IMR-90 (cell line): ENCODE measurements around the gene BPI. TPM values are rescaled to one million over a fixed set of nuclear protein-coding genes. Genes with fewer than 3 reads are reported as not detected.

Experiments used
- ATAC-seq: fragments of 200-7000 bp; cut with Tn5 transposase; 2 replicates; pipeline ENCODE4 v1.9.1; 2020; ENCODE audit warnings: low read depth, mild to moderate bottlenecking, moderate library complexity
- BruUV-seq: library from RNA; stranded (reverse); fragments of 400-500 nt; replicated peaks from 2 replicates; lab custom pipeline; 2021; lab: Mats Ljungman, UMichigan
- CTCF ChIA-PET: fragments of 300-600 bp; formaldehyde crosslinking; extraction: SDS; loops from one replicate; lab custom pipeline; 2021; ENCODE audit warnings: antibody characterized with exemption; lab: Yijun Ruan, JAX
- POLR2A ChIA-PET: fragments of 300-600 bp; sonication (Branson Sonifier 250); formaldehyde crosslinking; loops from one replicate; lab custom pipeline; 2022; ENCODE audit warnings: antibody characterized with exemption; ENCODE audit not compliant: unreplicated experiment; lab: Charles Lee
- DNase-seq: peaks from one replicate; pipeline ENCODE4 v3.0.0; 2013
- H2AFZ ChIP-seq: replicated peaks from 2 replicates; pipeline ENCODE3; 2013; ENCODE audit warnings: low read length, mild to moderate bottlenecking; ENCODE audit not compliant: poor library complexity
- H2AK5ac ChIP-seq: 2 replicates; pipeline ENCODE4 v1.6.1; 2013; ENCODE audit warnings: low read depth, low read length, inconsistent platforms
- H2AK9ac ChIP-seq: replicated peaks from 2 replicates; pipeline ENCODE3; 2013; ENCODE audit warnings: mild to moderate bottlenecking, low read depth, low read length, moderate library complexity; ENCODE audit not compliant: poor library complexity
- H2BK120ac ChIP-seq: 2 replicates; pipeline ENCODE4 v1.6.1; 2013; ENCODE audit warnings: low read depth, low read length, inconsistent platforms
- H2BK15ac ChIP-seq: 3 replicates; pipeline ENCODE4 v1.6.1; 2013; ENCODE audit warnings: low read depth, low read length, inconsistent platforms
- H2BK20ac ChIP-seq: 2 replicates; pipeline ENCODE4 v1.6.1; 2013; ENCODE audit warnings: low read depth, mild to moderate bottlenecking, inconsistent platforms, low read length, moderate library complexity
- H2BK5ac ChIP-seq: 2 replicates; pipeline ENCODE4 v1.6.1; 2013; ENCODE audit warnings: mild to moderate bottlenecking, low read depth, low read length, inconsistent platforms; ENCODE audit not compliant: poor library complexity, severe bottlenecking
- H3K14ac ChIP-seq: replicated peaks from 2 replicates; pipeline ENCODE4 v1.6.1; 2013; ENCODE audit warnings: low read depth, low read length, inconsistent platforms
- H3K18ac ChIP-seq: 2 replicates; pipeline ENCODE4 v1.6.1; 2013; ENCODE audit warnings: low read depth, low read length, control low read depth
- H3K23ac ChIP-seq: 2 replicates; pipeline ENCODE4 v1.6.1; 2013; ENCODE audit warnings: low read depth, low read length, inconsistent platforms
- H3K27ac ChIP-seq: 2 replicates; pipeline ENCODE4 v1.5.1; 2013; ENCODE audit warnings: mild to moderate bottlenecking, control low read depth, low read length; ENCODE audit not compliant: insufficient read depth
- H3K27me3 ChIP-seq: 2 replicates; pipeline ENCODE4 v1.6.1; 2013; ENCODE audit warnings: low read length; ENCODE audit not compliant: control insufficient read depth, insufficient read depth
- H3K36me3 ChIP-seq: 2 replicates; pipeline ENCODE4 v1.6.1; 2013; ENCODE audit warnings: low read length, mixed read lengths; ENCODE audit not compliant: control insufficient read depth, insufficient read depth
- H3K4ac ChIP-seq: 2 replicates; pipeline ENCODE4 v1.6.1; 2013; ENCODE audit warnings: low read depth, low read length, inconsistent platforms
- H3K4me1 ChIP-seq: 2 replicates; pipeline ENCODE4 v1.6.1; 2013; ENCODE audit warnings: low read length, mixed read lengths; ENCODE audit not compliant: control insufficient read depth, insufficient read depth
- H3K4me2 ChIP-seq: 2 replicates; pipeline ENCODE4 v1.6.1; 2013; ENCODE audit warnings: low read depth, mild to moderate bottlenecking, control low read depth, low read length, moderate library complexity
- H3K4me3 ChIP-seq: 2 replicates; pipeline ENCODE4 v1.5.1; 2013; ENCODE audit warnings: low read depth, mild to moderate bottlenecking, control low read depth, low read length, moderate library complexity; ENCODE audit not compliant: insufficient read depth
- H3K56ac ChIP-seq: 2 replicates; pipeline ENCODE4 v1.6.1; 2013; ENCODE audit warnings: low read length, inconsistent platforms; ENCODE audit not compliant: insufficient read depth; ENCODE audit errors: extremely low read depth
- H3K79me1 ChIP-seq, 2 experiments: 2 replicates each; pipeline ENCODE4 v1.6.1; 2013; ENCODE audit warnings: low read length in 2 of 2, inconsistent platforms in 1 of 2, low read depth in 1 of 2
- H3K9ac ChIP-seq: 2 replicates; pipeline ENCODE4 v1.6.1; 2013; ENCODE audit warnings: low read depth, low read length, control low read depth
- H3K9me1 ChIP-seq: 2 replicates; pipeline ENCODE4 v1.6.1; 2013; ENCODE audit warnings: low read length, inconsistent platforms; ENCODE audit not compliant: insufficient read depth
- H3K9me3 ChIP-seq: 2 replicates; pipeline ENCODE4 v1.6.1; 2013; ENCODE audit warnings: low read length; ENCODE audit not compliant: control insufficient read depth, insufficient read depth
- H4K20me1 ChIP-seq: 2 replicates; pipeline ENCODE4 v1.6.1; 2013; ENCODE audit warnings: low read length, inconsistent platforms; ENCODE audit not compliant: insufficient read depth
- H4K5ac ChIP-seq: 2 replicates; pipeline ENCODE4 v1.6.1; 2013; ENCODE audit warnings: mild to moderate bottlenecking, low read depth, low read length, control low read depth
- H4K8ac ChIP-seq, 2 experiments: 2 replicates each; pipeline ENCODE4 v1.6.1; 2013; ENCODE audit warnings: low read depth in 2 of 2, low read length in 2 of 2, control low read depth in 1 of 2, inconsistent platforms in 1 of 2
- H4K91ac ChIP-seq: 2 replicates; pipeline ENCODE4 v1.6.1; 2013; ENCODE audit warnings: low read depth, low read length, inconsistent platforms; ENCODE audit not compliant: insufficient read depth
- BHLHE40 ChIP-seq: fragments of 150-350 bp; IDR thresholded peaks from 2 replicates; pipeline ENCODE4 v1.6.1; 2016; ENCODE audit warnings: mild to moderate bottlenecking, low read depth, low read length
- CEBPB ChIP-seq: IDR thresholded peaks from 2 replicates; pipeline ENCODE4 v1.6.1; 2012; ENCODE audit warnings: low read depth, low read length, improper control_type of control experiment
- MXI1 ChIP-seq: IDR thresholded peaks from 2 replicates; pipeline ENCODE4 v1.6.1; 2012; ENCODE audit warnings: low read depth, mild to moderate bottlenecking, low read length, moderate library complexity, borderline replicate concordance
- NFE2L2 ChIP-seq: fragments of 150-350 bp; IDR thresholded peaks from 2 replicates; pipeline ENCODE4 v1.6.1; 2016; ENCODE audit warnings: low read depth, mild to moderate bottlenecking, low read length
- POLR2A ChIP-seq: IDR thresholded peaks from 2 replicates; pipeline ENCODE4 v1.6.1; 2012; ENCODE audit warnings: mild to moderate bottlenecking, low read depth, low read length
- RCOR1 ChIP-seq: IDR thresholded peaks from 2 replicates; pipeline ENCODE4 v1.6.1; 2012; ENCODE audit warnings: mild to moderate bottlenecking, low read length, improper control_type of control experiment; ENCODE audit not compliant: insufficient replicate concordance
- RFX5 ChIP-seq: IDR thresholded peaks from 2 replicates; pipeline ENCODE4 v1.8.0; 2012; ENCODE audit warnings: low read depth, mild to moderate bottlenecking, low read length, moderate library complexity
- WGBS, 2 experiments: methylation state at CpG; one replicate each; pipeline versions ENCODE4 v1.1.5 to v1.1.7; 2013; ENCODE audit warnings: missing lambda C conversion rate in 2 of 2; ENCODE audit not compliant: insufficient read length in 1 of 2; ENCODE audit errors: extremely low coverage in 2 of 2; 5-methylcytosine and 5-hydroxymethylcytosine counted together
- dilution Hi-C: fragments of 300-500 bp; cut with HindIII; formaldehyde crosslinking; loops from one replicate; pipeline ENCODE4 v1.14.3; 2018; ENCODE audit warnings: low sequenced_read_pairs; ENCODE audit not compliant: unreplicated experiment
- in situ Hi-C: fragments of 300-500 bp; cut with MboI; formaldehyde crosslinking; loops from 3 replicates; pipeline ENCODE4 v1.14.3; 2019; ENCODE audit warnings: low sequenced_read_pairs, inconsistent platforms, mixed read lengths
- intact Hi-C: fragments of 100-400 bp; cut with micrococcal nuclease; formaldehyde crosslinking; loops from 2 replicates; pipeline ENCODE4 v1.10.0; 2022
- polyA plus RNA-seq, 3 experiments: library from polyadenylated mRNA; depleted of rRNA; stranded (reverse); fragments of >200 nt; gene quantifications; 2 replicates each; pipeline ENCODE4 v1.2.3, GENCODE V29; 2012; ENCODE audit warnings: low replicate concordance in 1 of 3
- total RNA-seq: library from RNA; depleted of rRNA; stranded (reverse); fragments of >200 nt; gene quantifications from 2 replicates; pipeline ENCODE4 v1.2.3, GENCODE V29; 2012

The BPI gene
- total and polyA plus RNA-seq, 2 of the 4 experiments (the other 2 are of a cell fraction): 0.05 TPM; not detected in 1

- Histone ChIP-seq H2AK5ac (no peak overlapping the region), H3K4ac (no peak overlapping the region), H3K27me3 (peaks cover 18% of the 10 kb centered on the region), H2BK15ac (no peak overlapping the region), H2AFZ (no peak overlapping the region), H3K79me1 (no peaks in the 10 kb centered on the region), H2AK9ac (no peak overlapping the region), H3K4me3 (no peak overlapping the region), H3K14ac (no peak overlapping the region), H2BK120ac (no peak overlapping the region), H4K8ac (no peak overlapping the region), H3K56ac (no peak overlapping the region), H3K27ac (no peak overlapping the region), H4K20me1 (no peaks in the 10 kb centered on the region), H3K9ac (no peak overlapping the region), H3K9me1 (peaks cover 5% of the 10 kb centered on the region; the same call in 1 of the 2 replicates), H3K4me2 (no peak overlapping the region), H3K18ac (no peak overlapping the region), H3K9me3 (no peaks in the 10 kb centered on the region), H3K4me1 (peaks cover 4% of the 10 kb centered on the region; the same call in 1 of the 2 replicates), H4K5ac (no peak overlapping the region), H4K91ac (no peak overlapping the region), H2BK20ac (no peak overlapping the region), H2BK5ac (no peak overlapping the region), H3K36me3 (no peaks in the 10 kb centered on the region), H3K23ac (no peak overlapping the region)
- DNase-seq (no peak), ATAC-seq (no peak)
- BruUV-seq: no TSS peak
- dilution Hi-C loops: no loop called here
- no CpG with 5 or more reads among the region's 2 CpGs for WGBS, 2 experiments
- intact Hi-C loops: no loop called here
- in situ Hi-C loops: no loop called here
- CTCF ChIA-PET: no interaction called here
- POLR2A ChIA-PET: no interaction called here
- no peak for TF ChIP-seq RCOR1
- no peak for TF ChIP-seq CEBPB
- no peak for TF ChIP-seq BHLHE40
- no peak for TF ChIP-seq NFE2L2
- no peak for TF ChIP-seq MXI1
- TF ChIP-seq POLR2A: no peak
- TF ChIP-seq RFX5: no peak
Observed at GRCh38 chr20:38345643-38346042, 41.7 kb downstream of the BPI start.
